SK-N-SH (cell line): Measurements from ENCODE around the gene BCHE.

Source experiments
- CHD2 ChIP-seq: fragments of 150-350 bp; IDR thresholded peaks from 2 replicates; pipeline ENCODE4 v1.6.1; 2018; ENCODE audit warnings: low read length; ENCODE audit not compliant: partially characterized antibody
- CTCF ChIP-seq: fragments of 200-600 bp; sonication (generic); IDR thresholded peaks from 2 replicates; pipeline ENCODE4 v1.6.1; 2017; ENCODE audit warnings: antibody characterized with exemption, mild to moderate bottlenecking, moderate library complexity
- EZH2phosphoT487 ChIP-seq: fragments of 200-600 bp; sonication (generic); IDR thresholded peaks from 2 replicates; pipeline ENCODE4 v1.6.1; 2017; ENCODE audit warnings: low read depth, mixed run types, mild to moderate bottlenecking, antibody characterized with exemption, moderate library complexity, borderline replicate concordance
- FOXM1 ChIP-seq: IDR thresholded peaks from 2 replicates; pipeline ENCODE4 v1.4.0; 2012; ENCODE audit warnings: low read depth, mild to moderate bottlenecking
- MAX ChIP-seq: IDR thresholded peaks from 2 replicates; pipeline ENCODE4 v1.4.0; 2012; ENCODE audit warnings: low read depth
- MXI1 ChIP-seq: IDR thresholded peaks from 2 replicates; pipeline ENCODE4 v1.6.1; 2012; ENCODE audit warnings: mild to moderate bottlenecking, low read depth, low read length, improper control_type of control experiment
- NFIC ChIP-seq: IDR thresholded peaks from 2 replicates; pipeline ENCODE4 v1.4.0; 2012; ENCODE audit warnings: borderline replicate concordance
- POLR2AphosphoS5 ChIP-seq: IDR thresholded peaks from 2 replicates; pipeline ENCODE4 v1.6.1; 2012; ENCODE audit warnings: low read depth, low read length
- SIN3A ChIP-seq: IDR thresholded peaks from 2 replicates; pipeline ENCODE4 v1.6.1; 2012; ENCODE audit warnings: low read depth, mild to moderate bottlenecking, low read length, moderate library complexity, borderline replicate concordance
- USF1 ChIP-seq: IDR thresholded peaks from 2 replicates; pipeline ENCODE4 v1.4.0; 2012; ENCODE audit warnings: low read depth, borderline replicate concordance
- USF2 ChIP-seq: fragments of 150-350 bp; IDR thresholded peaks from 2 replicates; pipeline ENCODE4 v1.6.1; 2017; ENCODE audit warnings: antibody characterized with exemption, low read length, low read depth, borderline replicate concordance
- YY1 ChIP-seq: IDR thresholded peaks from 2 replicates; pipeline ENCODE4 v1.4.0; 2012; ENCODE audit warnings: low read depth, mild to moderate bottlenecking

- TF ChIP-seq CTCF (no peak), MAX (no peak), YY1 (no peak), EZH2phosphoT487 (no peak), FOXM1 (no peak), USF1 (no peak), USF2 (no peak), NFIC (no peak), POLR2AphosphoS5 (no peak), SIN3A (no peak), CHD2 (no peak), MXI1 (no peak)
Observed at GRCh38 chr3:165814380-165814779, 22.8 kb downstream of the BCHE start.
